Measurements from ENCODE around the gene AQR.

GRCh38 chr15:34999906-35000305, 30.4 kb upstream of the AQR start:
- TF ChIP-seq GATA2 (IDR thresholded peaks at IDR 0.05; ENCODE audit: low read depth, low read length): no peak
- no peak for TF ChIP-seq GATA3 (IDR thresholded peaks at IDR 0.05; ENCODE audit: low read depth, low read length)

Measured in SH-SY5Y (cell line).